Stimulated activated CD8-positive, alpha-beta memory T cell treated with anti-CD3 and anti-CD28 coated beads, Interleukin-12 subunit alpha, Interleukin-12 subunit beta, amount 100 ng/mL, for 24 hours (primary cell): ENCODE data around the gene MOGAT3.
"Not testable (repeated sequence)": the region's sequence is repeated elsewhere in the genome, so short reads cannot be mapped to it uniquely, and the experiment has no call there.

Source experiments
- DNase-seq: peaks from one replicate; pipeline ENCODE4 v3.0.0-alpha.2; 2020; ENCODE audit errors: extremely low read depth

MOGAT3 gene

DNA sequence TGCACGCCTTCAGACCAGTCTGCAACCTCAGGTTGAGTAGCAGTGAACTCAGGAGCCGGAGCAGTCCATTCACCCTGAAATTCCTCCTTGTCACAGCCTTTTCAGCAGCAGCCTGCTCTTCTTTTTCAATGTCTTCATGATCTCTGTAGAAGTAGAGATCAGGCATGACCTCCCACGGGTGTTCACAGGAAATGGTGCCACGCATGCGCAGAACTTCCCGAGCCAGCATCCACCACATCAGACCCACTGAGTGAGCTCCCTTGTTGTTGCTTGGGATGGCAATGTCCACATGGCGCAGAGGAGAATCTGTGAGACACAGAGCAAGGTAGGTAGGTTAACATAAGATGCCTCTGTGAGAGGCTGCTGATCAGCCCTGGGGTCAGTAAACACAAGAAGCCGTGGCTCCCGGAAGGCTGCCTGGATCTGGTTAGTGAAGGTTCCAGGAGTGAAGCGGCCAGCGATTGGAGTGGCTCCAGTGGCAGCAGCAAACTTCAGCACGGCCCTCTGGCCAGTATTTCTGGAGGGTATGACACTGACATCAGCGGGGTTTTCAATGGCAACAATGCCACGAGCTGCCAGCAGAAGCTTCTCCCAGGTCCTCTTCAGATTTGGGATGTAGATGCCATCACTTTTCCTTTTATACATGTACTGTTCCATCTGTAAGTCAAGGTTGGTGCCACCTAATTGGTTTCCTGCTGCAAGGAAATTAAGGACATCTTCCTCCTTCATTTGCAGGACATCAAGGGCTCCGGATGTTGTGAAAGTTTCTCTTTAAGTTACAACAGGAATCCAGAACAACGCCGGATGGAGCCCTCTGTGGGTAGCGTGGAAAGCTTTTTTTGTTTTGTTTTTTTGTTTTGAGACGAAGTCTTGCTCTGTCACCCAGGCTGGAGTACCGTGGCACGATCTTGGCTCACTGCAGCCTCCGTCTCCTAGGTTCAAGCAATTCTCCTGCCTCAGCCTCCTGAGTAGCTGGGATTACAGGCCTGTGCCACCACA lies 3.2 kb upstream of the MOGAT3 start:
- DNase-seq: not testable (repeated sequence)

DNA sequence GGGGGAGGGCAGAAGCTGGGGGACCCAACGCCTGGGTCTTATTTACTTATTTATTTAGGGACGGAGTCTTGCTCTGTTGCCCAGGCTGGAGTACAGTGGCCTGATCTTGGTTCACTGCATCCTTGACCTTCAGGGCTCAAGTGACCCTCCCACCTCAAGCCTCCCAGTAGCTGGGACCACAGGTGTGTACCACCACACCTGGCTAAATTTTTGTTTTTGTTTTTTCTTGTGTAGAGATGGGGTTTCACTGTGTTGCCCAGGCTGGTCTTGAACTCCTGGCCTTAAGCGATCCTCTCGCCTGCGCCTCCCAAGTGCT lies 1.7 kb upstream of the MOGAT3 start:
- no peak for DNase-seq

DNA sequence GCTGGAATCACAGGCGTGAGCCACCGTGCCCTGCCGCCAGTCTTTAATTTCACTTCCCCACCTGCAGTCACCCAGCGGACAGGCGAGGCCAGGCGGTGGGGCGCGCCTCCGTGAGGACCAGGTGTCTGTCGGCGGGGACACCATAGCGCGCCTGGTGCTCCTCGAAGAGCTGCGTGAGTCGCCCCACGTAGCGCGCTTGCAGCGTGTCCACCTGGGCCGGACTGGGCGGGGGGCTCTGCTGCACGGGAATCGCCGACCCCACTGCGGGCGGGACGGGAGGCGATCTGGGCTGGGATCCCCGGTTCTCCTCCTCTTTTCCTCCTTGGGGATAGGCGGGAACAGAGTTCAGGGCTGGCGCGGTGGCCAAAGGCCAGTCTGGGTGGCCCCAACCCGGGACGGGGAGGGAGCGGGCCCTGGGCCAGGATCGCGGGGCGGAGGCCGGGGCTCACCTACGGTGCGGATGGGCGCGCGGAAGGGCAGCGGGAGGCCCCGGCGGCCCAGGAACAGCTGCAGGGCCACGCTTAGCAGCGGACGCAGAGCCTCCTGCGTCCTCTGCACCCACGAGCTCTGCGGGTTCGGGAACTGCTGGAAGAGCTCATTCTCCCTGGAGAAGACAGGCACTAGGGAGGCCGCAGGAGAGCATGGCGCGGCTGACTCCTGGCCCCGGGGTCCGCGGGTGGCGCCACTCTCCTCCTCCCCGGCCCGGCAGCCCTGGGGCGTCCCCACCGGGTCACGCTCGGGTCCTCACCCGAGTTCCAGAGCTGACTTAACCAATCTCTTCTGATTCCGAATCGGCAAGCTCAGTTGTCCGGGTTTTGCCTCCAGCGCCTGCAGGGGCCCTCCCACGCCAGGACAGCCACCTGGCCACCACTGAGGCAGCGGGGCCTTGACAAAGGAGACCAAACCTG lies 1.1 kb upstream of the MOGAT3 start:
- no peak for DNase-seq

DNA sequence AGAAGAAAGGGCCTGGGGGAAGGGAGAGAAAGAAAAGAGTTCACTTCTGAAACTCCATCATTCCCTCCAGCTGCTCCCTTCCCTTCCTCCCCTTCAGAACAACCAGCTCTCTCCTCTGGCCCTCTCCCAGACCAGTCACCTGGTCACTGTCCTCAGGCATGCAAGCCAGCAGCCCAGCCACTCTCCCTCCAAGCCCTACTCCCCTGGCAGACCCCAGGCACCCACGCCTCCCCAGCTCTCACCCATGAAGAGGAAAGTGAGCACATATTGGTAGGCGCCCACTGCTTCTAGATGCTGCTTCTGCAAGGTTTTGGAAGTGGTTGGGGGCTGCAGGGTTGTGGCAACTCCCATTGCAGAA lies 353 bp downstream of the MOGAT3 start:
- no peak for DNase-seq

DNA sequence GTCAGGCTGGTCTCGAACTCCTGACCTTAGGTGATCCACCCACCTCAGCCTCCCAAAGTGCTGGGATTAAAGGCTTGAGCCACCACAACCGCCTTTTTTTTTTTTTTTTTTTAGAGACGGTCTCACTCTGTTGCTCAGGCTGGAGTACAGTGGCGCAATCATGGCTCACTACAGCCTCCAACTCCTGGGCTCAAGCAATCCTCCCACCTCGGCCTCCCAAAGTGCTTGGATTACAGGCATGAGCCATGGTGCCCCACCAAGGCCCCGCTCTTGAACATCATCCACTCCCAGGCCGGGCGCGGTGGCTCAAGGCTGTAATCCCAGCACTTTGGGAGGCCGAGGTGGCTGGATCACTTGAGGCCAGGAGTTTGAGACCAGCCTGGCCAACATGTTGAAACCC lies 1.3 kb downstream of the MOGAT3 start:
- DNase-seq: not testable (repeated sequence)

DNA sequence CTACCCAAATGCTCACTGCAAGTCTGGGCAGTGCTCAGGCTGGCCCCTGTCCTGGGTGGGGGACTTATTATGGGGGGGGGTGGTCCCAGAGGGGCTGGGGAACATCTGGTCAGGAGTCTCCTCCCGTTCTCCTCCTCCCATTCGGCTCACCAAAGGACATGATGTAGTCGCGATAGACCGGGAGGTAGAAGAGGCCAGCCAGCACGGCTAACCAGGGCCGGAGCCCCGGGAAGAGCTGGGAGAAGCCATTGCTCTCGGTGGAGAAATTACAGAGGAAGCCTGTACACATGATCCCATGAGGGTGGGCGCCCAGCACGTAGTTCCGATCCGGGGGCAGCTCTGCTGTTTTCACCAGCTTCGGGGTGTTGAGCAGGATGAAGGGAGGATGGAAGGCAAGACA lies 2.4 kb downstream of the MOGAT3 start:
- no peak for DNase-seq

DNA sequence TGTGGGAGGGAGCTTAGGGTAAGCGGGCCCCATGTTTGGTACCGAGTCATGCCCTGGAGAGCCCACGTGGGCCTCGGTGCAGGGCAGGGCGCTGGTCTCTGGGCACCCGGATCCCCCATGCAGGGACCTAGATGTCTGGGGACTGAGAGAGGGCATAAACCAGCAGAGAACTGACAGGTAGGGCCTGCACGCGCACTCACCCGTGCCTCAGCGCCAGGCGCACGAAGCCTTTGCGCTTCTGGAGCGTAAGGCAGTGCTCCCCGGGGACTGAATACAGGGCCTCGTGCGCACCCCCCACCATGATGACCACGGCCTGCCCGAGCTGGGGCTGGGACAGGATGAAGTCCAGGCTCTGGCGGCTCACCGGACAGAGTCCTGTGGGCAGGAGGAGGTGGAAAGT lies 2.8 kb downstream of the MOGAT3 start:
- DNase-seq: no peak

DNA sequence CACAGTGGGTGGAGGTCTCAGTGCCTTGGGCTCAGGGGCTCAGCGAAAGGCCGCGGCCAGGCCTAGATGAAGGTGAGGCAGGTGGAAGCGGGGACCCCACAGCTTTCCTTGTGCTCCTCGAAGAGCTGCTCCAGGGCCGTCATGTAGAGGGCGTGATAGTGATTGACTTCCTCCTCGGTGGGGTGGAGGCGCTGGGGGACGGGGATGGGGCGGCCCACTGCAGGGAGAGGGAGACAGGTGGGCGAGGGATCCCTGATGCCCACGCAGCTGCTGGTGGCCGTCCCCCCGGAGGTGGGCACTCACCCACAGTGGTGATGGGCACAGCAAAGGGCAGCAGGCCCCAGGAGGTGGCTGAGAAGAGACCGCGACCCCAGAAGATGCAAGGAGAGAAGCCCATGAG lies 5.0 kb downstream of the MOGAT3 start:
- DNase-seq: no peak

DNA sequence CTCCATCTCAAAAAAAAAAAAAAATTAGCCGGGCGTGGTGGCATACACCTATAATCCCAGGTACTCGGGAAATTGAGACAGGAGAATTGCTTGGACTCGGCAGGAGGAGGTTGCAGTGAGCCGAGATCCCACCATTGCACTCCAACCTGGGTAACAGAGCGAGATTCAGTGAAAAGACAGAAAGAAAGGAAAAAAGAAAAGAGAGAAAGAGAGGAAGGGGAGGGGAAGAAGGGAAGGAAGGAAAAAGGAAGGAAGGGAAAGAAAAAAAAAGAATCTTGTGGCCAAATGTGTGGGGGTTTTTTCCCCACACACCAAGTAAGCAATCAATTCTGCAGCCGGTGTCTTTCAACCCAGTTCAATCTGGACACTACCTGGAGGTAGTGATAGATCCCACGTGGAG lies 11.7 kb downstream of the MOGAT3 start:
- DNase-seq: no peak

DNA sequence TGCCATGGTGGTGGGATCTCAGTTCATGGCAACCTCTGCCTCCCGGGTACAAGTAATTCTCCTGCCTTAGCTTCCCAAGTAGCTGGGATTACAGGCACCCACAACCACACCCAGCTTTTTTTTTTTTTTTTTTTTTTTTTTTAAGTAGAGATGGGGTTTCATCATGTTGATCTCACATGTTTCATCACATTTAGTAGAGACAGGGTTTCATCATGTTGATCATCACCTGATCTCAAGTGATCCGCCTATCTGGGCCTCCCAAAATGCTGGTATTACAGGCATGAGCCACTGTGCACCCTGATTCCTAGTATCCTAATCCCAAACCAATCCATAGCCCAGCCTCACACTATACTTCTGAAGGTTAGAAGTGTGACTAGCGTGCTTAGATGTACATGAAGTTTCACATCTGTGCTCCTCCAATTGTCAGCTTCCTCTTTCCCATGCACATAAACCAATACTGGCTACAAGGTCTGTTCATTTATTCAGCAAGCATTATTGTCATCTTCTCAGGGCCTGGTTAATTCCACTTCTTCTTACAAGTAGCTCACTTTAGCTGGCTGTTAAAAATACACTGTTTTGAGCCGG lies 13.9 kb downstream of the MOGAT3 start:
- DNase-seq: no peak

DNA sequence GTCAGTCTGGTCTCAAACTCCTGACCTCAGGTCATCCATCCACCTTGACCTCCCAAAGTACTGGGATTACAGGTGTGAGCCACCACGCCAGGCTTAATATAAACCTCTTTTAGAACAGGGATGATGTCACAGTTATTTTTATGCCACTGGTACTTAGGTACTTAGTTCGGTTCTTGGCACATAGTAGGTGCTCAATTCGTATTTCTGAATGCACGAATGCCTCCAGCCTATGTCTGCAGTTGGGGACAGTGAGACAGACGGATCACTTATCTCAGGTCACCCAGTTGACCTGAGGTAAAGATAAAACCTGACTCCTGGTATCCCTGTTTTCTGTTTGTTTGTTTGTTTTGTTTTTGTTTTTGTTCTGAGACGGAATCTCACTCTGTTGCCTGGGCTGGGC lies 14.6 kb downstream of the MOGAT3 start:
- DNase-seq: no peak

DNA sequence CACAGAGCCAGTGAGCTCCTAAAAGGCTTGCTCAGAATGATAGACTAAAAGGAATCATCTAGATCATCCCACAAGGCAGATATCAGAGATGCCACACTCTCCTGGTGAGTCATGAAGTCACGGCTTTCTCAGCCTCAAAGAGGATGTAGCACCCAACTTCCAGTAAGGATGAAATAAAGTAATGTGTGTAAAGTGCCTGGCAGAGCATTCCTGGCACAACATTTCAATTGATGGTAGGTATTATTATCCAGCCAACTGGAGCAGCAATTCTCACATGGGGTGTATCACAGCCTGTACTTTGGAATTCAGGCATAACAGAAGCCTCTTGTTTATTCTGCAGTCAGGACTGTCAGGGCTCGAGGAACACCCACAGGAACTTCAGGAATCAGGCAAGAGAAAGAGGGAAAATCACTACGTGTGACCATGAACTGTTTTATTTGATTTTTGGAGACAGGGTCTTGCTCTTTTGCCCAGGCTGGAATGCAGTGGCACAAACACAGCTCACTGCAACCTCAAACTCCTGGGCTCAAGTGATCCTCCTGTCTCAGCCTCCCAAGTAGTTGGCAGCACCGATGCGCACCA lies 15.5 kb downstream of the MOGAT3 start:
- no peak for DNase-seq

DNA sequence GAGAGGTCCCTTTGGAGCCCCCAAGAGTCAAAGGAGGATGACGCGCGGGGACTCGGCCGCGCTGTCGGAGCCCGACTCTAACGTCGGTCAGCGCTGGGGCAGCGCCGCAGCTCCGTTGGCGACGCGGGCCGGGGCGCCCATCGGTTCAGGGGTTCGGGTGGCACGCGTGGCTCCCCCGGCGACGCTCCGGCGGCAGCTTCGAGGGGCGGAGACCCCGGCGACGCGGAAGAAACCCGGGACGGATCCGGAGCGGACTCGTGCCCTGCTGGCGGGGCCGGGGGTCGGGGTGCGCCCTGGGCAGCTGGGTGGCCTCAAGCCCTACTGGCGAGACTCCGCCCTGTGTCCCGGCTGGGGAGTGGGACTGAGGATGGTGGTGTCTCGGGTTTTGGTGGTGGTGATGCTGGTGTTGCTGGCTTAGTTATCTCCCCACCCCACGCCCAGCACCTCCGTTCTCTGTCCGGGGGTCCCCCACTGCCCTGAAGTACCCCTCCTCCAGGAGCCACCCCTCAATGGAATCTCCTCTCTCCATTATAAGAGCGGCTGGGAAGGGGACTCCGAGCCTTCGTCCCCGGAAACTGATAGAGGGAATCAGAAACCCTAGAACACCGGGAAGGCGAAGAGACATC lies 20.6 kb downstream of the MOGAT3 start, which contains the start of gene NAT16:
NAT16 (minus strand) TSS at position 164 of the 626 bp plus-strand sequence. CDS start 5,486 bp downstream, outside the sequence.
- no peak for DNase-seq

DNA sequence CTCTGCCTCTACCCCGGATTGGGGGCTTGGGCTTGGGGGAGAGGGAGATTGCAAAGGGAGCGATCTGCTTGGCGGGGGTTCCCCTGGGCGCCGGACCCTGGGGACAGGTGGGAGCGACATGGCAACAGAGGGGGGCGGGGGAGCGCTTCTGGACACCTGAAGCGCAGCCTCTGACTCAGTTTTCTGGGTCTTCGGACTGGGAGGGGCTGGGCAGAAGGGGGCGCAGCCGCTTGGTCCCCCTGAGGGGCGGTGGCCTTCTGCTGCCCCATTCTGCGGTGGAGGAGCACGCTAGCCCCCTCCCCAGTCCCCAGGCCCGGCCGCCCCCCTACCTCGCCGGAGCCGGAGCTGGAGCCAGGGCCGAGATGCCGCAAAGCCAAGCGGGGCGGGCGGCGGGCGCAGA lies 21.1 kb downstream of the MOGAT3 start:
- no peak for DNase-seq

DNA sequence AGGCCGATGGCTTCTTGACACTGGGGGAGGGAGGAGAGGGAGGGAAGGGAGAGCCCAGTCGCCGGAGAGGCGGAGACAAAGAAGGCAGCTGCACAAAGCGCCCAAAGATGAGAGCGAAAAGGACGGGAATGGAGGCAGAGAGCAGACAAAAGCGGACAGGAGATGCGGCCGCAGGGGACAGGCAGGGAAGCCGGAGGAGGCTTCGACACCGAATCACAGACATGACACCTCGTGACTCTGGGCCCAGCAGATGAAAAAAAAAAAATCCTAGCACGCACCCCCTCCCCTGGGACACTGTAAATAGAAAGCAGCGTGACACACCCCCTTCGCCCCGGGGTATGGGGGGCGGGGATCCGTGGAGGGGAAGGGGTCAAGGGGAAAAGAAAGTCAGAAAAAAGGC lies 21.7 kb downstream of the MOGAT3 start:
- no peak for DNase-seq

DNA sequence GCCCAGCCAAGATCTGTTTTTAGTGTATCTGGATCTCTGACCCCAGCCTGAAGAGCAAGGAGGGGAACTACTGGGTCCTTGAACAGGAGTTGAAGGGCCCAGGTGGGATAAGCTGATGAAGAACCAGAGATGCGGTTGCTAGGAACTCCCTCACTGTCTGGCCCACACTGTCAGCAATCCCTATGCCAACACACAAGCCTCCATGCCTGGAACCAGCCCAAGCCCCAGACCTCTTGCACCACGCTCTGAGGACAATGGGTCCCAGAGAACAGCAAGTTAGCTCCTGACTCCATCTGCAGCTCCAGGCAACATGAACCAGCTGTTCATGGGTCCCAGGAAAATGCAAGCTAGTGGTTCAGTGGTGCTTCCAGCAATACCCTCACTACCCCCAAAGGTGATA lies 23.2 kb downstream of the MOGAT3 start:
- no peak for DNase-seq

DNA sequence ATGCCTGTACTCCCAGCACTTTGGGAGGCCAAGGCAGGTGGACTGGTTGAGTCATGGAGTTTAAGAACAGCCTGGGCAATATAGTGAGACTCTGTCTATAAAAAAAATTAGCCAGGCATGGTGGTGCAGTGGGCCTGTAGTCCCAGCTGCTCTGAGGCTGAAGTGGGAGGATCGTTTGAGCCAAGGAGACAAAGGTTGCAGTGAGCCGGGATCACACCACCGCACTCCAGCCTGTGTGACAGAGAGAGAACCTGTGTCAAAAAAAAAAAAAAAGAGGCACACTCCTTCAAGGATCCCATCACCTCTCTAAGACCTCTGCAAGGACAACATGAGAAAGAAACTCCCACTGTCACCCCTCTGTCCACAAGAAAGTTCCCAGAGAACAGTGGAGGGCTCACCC lies 25.2 kb downstream of the MOGAT3 start:
- DNase-seq: no peak

DNA sequence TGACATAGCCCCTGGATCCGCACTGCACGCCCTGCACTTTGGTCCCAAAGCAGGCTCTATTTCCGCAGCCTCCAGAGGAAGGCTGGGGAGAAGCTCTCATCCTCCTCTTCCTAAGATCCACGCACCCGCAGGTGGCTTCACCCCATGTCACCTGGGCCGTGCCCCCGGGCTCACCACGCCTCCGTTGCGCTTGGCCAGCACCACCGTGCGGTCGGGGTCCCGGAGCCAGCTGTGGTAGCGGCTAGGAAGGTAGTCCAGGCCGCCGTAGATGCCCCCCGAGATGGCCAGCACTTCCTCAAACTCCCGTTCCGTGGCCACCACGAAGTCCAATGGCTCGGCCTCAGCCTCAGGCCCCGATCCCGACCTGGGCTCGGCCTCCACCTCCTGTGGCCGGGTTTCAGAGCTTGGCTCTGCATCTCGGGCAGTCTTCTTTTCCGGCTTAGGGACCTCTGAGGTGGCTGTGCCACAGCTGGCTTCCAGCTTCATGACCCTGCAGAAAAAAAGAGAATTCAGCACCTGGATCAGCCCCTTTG lies 26.4 kb downstream of the MOGAT3 start:
- no peak for DNase-seq

DNA sequence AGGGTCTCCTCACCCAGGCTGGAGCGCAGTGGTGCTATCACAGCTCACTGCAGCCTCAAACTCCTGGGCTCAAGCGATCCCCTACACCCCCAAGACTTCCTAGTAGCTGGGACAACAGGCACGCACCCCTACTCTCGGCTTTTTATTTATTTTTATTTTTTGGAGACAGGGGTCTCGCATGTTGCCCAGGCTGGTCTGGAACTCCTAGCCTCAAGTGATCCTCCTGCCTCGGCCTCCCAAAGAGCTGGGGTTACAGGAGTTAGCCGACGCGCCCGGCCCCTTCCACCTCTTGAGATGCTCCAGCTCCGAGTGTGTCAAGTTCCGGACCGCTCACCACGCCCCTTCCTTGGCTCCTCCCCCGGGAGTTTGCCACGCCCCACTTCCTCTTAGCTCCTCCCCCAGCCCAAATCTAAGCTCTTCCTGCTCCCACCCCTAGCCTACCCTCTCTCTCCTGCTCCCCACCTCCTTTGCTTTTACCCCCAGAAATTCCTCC lies 27.0 kb downstream of the MOGAT3 start:
- DNase-seq: no peak

DNA sequence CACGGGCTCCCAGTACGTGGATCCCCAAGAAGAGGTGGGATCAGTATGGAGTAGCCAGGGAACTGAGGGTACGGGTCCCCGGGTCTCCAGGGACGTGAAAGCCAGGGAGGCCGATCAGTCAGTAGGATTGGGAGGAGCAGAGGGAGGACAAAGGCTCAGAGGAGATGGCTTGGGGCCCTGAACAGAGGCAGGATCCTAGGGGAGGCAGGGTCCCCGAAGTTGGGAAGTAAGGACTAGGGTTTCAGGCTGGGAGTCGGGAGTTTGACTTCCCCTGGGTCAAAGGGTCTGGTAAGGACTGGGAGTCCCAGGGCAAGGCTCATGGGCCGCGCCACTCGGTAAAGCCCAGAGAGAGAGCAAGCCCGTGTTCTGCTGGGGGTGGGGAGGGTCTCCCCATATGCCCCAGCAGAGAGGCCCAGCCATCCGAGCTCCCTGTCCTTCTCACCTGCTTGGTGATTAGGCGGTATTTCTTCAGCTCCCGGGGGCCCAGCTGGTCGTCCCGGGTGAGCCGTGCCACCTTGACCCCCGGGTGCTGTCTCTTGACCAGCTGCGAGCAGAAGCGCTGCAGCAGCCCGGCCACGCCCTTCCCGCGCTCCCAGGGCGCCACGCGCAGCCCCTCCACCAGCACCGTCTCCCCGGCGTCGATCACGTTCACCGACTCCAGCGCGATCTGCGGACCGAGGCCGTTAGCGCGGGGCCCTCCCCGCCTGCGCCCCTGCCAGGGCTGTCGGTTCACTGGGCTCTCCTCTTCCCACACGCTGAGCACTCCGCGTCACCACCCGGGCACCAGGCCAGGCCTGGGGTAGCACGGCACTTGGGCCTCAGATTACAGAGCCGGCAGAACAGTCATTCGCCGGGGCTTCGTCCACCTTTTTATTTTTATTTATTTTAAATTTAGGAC lies 27.7 kb downstream of the MOGAT3 start:
- DNase-seq: no peak
